ENCODE data around the gene THEMIS. TPM values are rescaled to one million over a fixed set of nuclear protein-coding genes. Genes with fewer than 3 reads are reported as not detected.

The THEMIS gene
- total RNA-seq, 1 donor from 2014 or later, result 14.3 TPM

DNA sequence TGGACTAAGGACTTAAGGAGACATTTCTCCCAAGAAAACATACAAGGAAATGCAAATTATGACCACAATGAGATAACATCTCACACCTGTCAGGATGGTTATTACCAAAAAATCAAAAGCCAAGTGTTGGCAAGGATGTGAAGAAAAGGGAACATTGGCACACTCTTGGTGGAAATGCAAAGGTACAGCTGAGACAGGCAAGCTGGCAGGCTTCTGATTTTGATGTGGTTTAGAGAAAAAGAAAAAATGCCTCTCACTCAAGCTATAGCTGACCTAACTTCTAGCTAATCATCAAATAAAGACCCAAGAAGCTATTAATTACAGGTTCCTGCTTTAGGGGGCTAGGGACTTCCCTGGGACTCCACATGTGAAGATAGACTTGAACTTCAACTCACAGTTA, 139.8 kb downstream of the THEMIS start:
- no peak for DNase-seq
- Mint-ChIP-seq H3K27me3 (no peaks in the 10 kb centered on the region), H3K4me3 (no peak overlapping the region), H3K4me1 (peaks cover 15% of the 10 kb centered on the region), H3K27ac (no peak overlapping the region), H3K9me3 (peaks cover 6% of the 10 kb centered on the region), H3K36me3 (ENCODE audit: low read depth) (peaks cover 20% of the 10 kb centered on the region)
- intact Hi-C loops (cut with micrococcal nuclease), result no loop called here

- intact Hi-C loops (cut with micrococcal nuclease), result no loop called here
- Mint-ChIP-seq H3K4me3 (no peak overlapping the region), H3K27me3 (no peaks in the 10 kb centered on the region), H3K36me3 (ENCODE audit: low read depth) (peaks cover 18% of the 10 kb centered on the region), H3K27ac (no peak overlapping the region), H3K4me1 (peaks cover 17% of the 10 kb centered on the region), H3K9me3 (peaks cover 12% of the 10 kb centered on the region)
- no peak for DNase-seq
Observed at GRCh38 chr6:127749095-127749494, 151.8 kb downstream of the THEMIS start.

DNA sequence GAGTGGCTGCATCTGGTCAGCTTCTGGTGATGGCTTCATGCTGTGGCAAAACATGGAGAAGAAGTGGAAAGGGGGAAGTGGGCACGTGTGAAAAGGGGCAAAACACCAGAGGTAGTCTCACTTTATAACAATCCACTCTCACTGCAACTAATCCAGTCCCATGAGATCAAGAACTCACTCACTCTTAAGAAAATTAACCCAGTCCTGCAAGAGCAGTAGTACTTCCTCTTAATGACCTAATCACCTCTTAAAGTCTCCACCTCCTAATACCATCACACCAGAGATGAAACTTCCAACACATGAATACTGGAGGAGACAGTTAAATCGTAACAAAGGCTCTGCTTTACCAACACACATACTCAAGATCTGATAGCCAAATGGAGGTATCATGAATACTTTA, 152.6 kb downstream of the THEMIS start:
- Mint-ChIP-seq H3K4me3 (no peak overlapping the region), H3K27ac (peak overlapping the region; percentile 79)
- intact Hi-C loops (cut with micrococcal nuclease), result no loop called here

DNA sequence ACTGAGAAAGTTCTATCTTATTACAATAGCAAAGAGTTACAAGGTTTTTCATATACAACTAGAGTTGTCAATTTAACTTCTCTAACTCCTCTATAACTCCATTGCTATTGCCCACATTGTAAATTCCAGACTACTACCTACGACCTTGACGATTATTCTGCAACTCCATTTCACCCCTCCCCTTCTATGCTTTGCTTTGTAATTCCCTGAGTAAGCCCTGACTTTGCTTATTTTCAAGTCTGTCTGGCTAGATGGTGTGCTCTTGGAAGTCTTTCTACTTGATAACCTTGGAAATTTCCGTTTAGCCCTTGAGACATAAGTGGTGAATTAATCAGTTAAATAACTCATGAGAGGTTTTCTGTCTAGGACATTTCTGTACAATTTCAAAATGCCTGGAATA, 162.4 kb downstream of the THEMIS start:
- Mint-ChIP-seq H3K9me3 (no peaks in the 10 kb centered on the region), H3K27me3 (no peaks in the 10 kb centered on the region), H3K4me3 (no peak overlapping the region), H3K27ac (no peak overlapping the region), H3K4me1 (peaks cover 6% of the 10 kb centered on the region), H3K36me3 (ENCODE audit: low read depth) (peaks cover 19% of the 10 kb centered on the region)
- intact Hi-C loops (cut with micrococcal nuclease), result loop anchor here (5.0 kb wide), 3 partner anchors 234 to 994 kb away; no protein-coding TSS in a partner anchor
- no peak for DNase-seq

More for the DNA sequence above, 152.6 kb downstream of the THEMIS start:
- Mint-ChIP-seq H3K4me1 (peaks cover 18% of the 10 kb centered on the region), H3K36me3 (ENCODE audit: low read depth) (peaks cover 21% of the 10 kb centered on the region), H3K27me3 (no peaks in the 10 kb centered on the region), H3K9me3 (peaks cover 12% of the 10 kb centered on the region)
- DNase-seq, result no peak

DNA sequence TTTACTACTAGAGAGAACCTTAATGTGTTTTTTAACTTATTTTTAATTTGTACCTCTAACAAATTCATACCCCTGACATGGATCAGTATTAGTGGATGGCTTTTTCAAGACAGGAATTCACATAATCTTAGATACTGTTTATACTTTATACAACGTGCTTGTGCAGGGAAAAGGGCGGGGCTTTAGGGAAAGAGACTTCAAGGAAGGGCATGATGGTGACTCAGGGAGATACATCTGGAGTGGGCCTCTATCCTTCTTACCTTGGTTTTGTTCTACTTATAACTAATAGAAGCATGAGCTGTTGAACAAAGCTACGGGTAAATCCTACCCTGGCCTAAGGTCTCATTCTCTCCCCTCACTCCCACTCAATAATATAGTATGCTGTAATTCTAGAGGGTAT, 163.1 kb downstream of the THEMIS start:
- Mint-ChIP-seq H3K36me3 (ENCODE audit: low read depth) (peaks cover 20% of the 10 kb centered on the region), H3K27me3 (no peaks in the 10 kb centered on the region), H3K4me1 (peaks cover 9% of the 10 kb centered on the region), H3K4me3 (no peak overlapping the region), H3K27ac (no peak overlapping the region), H3K9me3 (no peaks in the 10 kb centered on the region)
- DNase-seq, result no peak
- intact Hi-C loops (cut with micrococcal nuclease), result loop anchor here (1.0 to 5.0 kb wide), 6 partner anchors 117 to 995 kb away; no protein-coding TSS in a partner anchor

DNA sequence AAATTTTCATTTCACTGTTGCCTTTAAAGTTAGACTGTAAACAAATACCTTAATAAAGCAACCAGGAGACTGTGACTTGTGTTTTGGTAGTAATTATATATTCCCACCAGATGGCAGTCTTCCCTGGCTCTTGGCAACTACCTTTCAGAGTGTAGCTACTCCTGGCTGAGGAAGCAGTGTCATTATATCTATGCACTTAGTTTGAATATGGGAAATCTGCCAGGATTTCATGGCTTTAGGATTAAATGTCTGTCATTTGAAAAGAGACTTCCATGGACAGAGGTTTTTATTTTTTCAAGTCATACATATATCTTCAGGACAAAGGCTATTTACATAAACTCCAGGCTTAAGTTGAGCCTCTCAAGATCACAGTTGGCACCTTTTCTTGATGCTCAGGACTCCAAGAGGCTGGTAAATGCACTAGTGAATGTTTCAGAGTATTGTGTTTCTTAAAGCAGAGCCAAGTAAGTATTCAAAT, 163.8 kb downstream of the THEMIS start:
- DNase-seq, result peak; percentile 82
- Mint-ChIP-seq H3K4me1 (peaks cover 12% of the 10 kb centered on the region), H3K9me3 (no peaks in the 10 kb centered on the region), H3K36me3 (ENCODE audit: low read depth) (peaks cover 23% of the 10 kb centered on the region), H3K4me3 (no peak overlapping the region), H3K27ac (peak overlapping the region; percentile 25), H3K27me3 (no peaks in the 10 kb centered on the region)
- intact Hi-C loops (cut with micrococcal nuclease), result loop anchor here (1.0 to 5.0 kb wide), 6 partner anchors 118 to 995 kb away; no protein-coding TSS in a partner anchor

GRCh38 chr6:127732927-127733326, 167.9 kb downstream of the THEMIS start:
- Mint-ChIP-seq H3K4me3 (no peak overlapping the region), H3K9me3 (no peaks in the 10 kb centered on the region), H3K4me1 (peaks cover 9% of the 10 kb centered on the region), H3K27ac (no peak overlapping the region), H3K27me3 (no peaks in the 10 kb centered on the region), H3K36me3 (ENCODE audit: low read depth) (peaks cover 23% of the 10 kb centered on the region)
- intact Hi-C loops (cut with micrococcal nuclease), result no loop called here
- DNase-seq, result no peak

- Mint-ChIP-seq H3K27ac (no peak overlapping the region), H3K27me3 (no peaks in the 10 kb centered on the region), H3K4me3 (no peak overlapping the region), H3K4me1 (peaks cover under 1% of the 10 kb centered on the region), H3K9me3 (no peaks in the 10 kb centered on the region), H3K36me3 (ENCODE audit: low read depth) (peaks cover 32% of the 10 kb centered on the region)
- no peak for DNase-seq
- intact Hi-C loops (cut with micrococcal nuclease), result no loop called here
Observed at GRCh38 chr6:127727260-127727953, 173.5 kb downstream of the THEMIS start.

- no peak for DNase-seq
- no peaks in the 10 kb centered on the region for H3K27me3 Mint-ChIP-seq
- intact Hi-C loops (cut with micrococcal nuclease), result no loop called here
- no peaks in the 10 kb centered on the region for H3K9me3 Mint-ChIP-seq
- H3K36me3 Mint-ChIP-seq (ENCODE audit: low read depth), result peaks cover 32% of the 10 kb centered on the region
- no peak overlapping the region for H3K27ac Mint-ChIP-seq
- no peaks in the 10 kb centered on the region for H3K4me1 Mint-ChIP-seq
- H3K4me3 Mint-ChIP-seq, result no peak overlapping the region
Observed at GRCh38 chr6:127725821-127726220, 175.0 kb downstream of the THEMIS start.

GRCh38 chr6:127718694-127719093, 182.2 kb downstream of the THEMIS start:
- Mint-ChIP-seq H3K4me1 (peaks cover 2% of the 10 kb centered on the region), H3K9me3 (no peaks in the 10 kb centered on the region), H3K27ac (no peak overlapping the region), H3K36me3 (ENCODE audit: low read depth) (peaks cover 56% of the 10 kb centered on the region), H3K4me3 (no peak overlapping the region), H3K27me3 (no peaks in the 10 kb centered on the region)
- DNase-seq, result no peak
- intact Hi-C loops (cut with micrococcal nuclease), result no loop called here

DNA sequence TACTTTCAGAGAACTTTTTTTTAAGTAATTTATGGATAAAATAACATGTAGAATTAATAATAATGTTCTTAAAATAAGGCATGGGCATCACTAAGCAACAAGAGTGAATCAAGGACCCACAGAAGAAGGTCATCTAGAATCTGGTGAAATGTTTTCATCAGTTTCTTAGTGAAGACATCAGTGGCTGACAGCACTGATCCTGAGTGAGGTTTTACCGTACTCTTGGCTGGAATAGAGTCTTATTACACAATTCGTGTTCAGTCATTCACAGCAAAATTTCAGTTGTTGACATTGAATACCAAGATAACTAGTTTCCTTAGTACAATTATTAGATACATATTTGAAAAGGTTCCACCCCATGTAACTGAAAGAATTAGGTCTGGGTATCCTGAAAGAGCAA, 183.5 kb downstream of the THEMIS start:
- intact Hi-C loops (cut with micrococcal nuclease), result no loop called here
- Mint-ChIP-seq H3K36me3 (ENCODE audit: low read depth) (peaks cover 56% of the 10 kb centered on the region), H3K9me3 (no peaks in the 10 kb centered on the region), H3K27ac (no peak overlapping the region), H3K4me1 (peaks cover 5% of the 10 kb centered on the region), H3K27me3 (no peaks in the 10 kb centered on the region), H3K4me3 (no peak overlapping the region)
- no peak for DNase-seq

- DNase-seq, result no peak
- Mint-ChIP-seq H3K27me3 (no peaks in the 10 kb centered on the region), H3K4me3 (no peak overlapping the region), H3K9me3 (no peaks in the 10 kb centered on the region), H3K27ac (no peak overlapping the region), H3K36me3 (ENCODE audit: low read depth) (peaks cover 57% of the 10 kb centered on the region), H3K4me1 (peaks cover 5% of the 10 kb centered on the region)
- intact Hi-C loops (cut with micrococcal nuclease), result no loop called here
Observed at GRCh38 chr6:127716465-127716864, 184.4 kb downstream of the THEMIS start.

DNA sequence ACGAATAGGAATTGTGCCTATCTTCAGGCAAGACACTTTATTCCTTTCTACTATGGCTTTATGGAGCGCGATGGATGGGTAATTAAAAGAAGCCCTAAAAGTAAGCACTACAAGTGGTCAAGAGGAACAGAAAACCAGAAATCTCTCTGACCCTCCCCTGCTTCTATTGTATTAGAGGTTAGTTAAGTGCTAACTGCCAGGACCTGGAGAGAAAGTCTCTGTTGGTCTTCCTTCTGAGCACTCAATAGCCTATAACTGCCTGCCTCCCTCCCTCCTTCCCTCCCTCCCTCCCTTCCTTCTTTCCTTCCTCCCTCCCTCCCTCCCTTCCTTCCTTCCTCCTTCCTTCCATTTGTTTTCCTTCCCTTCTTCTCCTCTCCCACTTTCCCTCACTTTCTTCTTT, 190.2 kb downstream of the THEMIS start:
- H3K9me3 Mint-ChIP-seq, result peaks cover 11% of the 10 kb centered on the region
- H3K27ac Mint-ChIP-seq, result no peak overlapping the region
- no peak for DNase-seq
- H3K4me3 Mint-ChIP-seq, result no peak overlapping the region
- peaks cover 3% of the 10 kb centered on the region for H3K4me1 Mint-ChIP-seq
- H3K27me3 Mint-ChIP-seq, result no peaks in the 10 kb centered on the region
- H3K36me3 Mint-ChIP-seq (ENCODE audit: low read depth), result peaks cover 64% of the 10 kb centered on the region
- intact Hi-C loops (cut with micrococcal nuclease), result no loop called here

DNA sequence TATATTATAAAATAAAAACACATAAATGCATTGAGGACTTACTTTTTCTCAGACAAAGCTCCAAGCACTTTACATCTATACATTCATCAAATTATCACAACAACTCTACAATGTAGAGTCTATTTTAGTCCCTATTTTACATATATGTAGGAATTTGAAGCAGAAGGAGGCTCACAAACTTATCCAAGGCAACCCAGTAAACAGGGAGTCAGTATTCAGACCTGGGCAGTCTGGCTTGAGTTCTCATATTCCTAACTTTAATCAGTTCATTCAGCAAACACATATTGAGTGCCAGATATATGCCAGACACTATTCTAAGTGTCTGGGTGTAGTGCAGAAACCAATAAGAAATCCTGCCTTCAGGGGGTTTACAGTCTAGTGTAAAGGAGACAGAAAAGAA, 194.6 kb downstream of the THEMIS start:
- Mint-ChIP-seq H3K4me3 (no peak overlapping the region), H3K4me1 (no peaks in the 10 kb centered on the region), H3K36me3 (ENCODE audit: low read depth) (peaks cover 59% of the 10 kb centered on the region), H3K9me3 (peaks cover 14% of the 10 kb centered on the region), H3K27me3 (no peaks in the 10 kb centered on the region), H3K27ac (no peak overlapping the region)
- no peak for DNase-seq
- intact Hi-C loops (cut with micrococcal nuclease), result no loop called here

GRCh38 chr6:127695108-127695507, 205.8 kb downstream of the THEMIS start:
- Mint-ChIP-seq H3K9me3 (peaks cover 14% of the 10 kb centered on the region), H3K27ac (no peak overlapping the region), H3K4me3 (no peak overlapping the region), H3K4me1 (no peaks in the 10 kb centered on the region), H3K27me3 (no peaks in the 10 kb centered on the region), H3K36me3 (ENCODE audit: low read depth) (peaks cover 42% of the 10 kb centered on the region)
- DNase-seq, result no peak
- intact Hi-C loops (cut with micrococcal nuclease), result no loop called here
